G401 (cell line): ENCODE data around the gene ERVMER34-1. TPM values are rescaled to one million over a fixed set of nuclear protein-coding genes. Genes with fewer than 3 reads are reported as not detected.

Experiments used
- DNase-seq: peaks from one replicate; pipeline ENCODE4 v3.0.0-alpha.2; 2015; ENCODE audit warnings: low spot score
- in situ Hi-C: cut with HindIII; loops from 2 replicates; pipeline ENCODE4 v1.10.0; 2016; ENCODE audit warnings: low sequenced_read_pairs, mixed read lengths
- total RNA-seq: library from RNA; depleted of rRNA; stranded (reverse); fragments of >200 nt; shearing (Covaris generic); gene quantifications from 2 replicates; pipeline ENCODE4 v1.2.3, GENCODE V29; 2014

ERVMER34-1 gene
- total RNA-seq, 1 experiment from 2014 or later: not detected

DNA sequence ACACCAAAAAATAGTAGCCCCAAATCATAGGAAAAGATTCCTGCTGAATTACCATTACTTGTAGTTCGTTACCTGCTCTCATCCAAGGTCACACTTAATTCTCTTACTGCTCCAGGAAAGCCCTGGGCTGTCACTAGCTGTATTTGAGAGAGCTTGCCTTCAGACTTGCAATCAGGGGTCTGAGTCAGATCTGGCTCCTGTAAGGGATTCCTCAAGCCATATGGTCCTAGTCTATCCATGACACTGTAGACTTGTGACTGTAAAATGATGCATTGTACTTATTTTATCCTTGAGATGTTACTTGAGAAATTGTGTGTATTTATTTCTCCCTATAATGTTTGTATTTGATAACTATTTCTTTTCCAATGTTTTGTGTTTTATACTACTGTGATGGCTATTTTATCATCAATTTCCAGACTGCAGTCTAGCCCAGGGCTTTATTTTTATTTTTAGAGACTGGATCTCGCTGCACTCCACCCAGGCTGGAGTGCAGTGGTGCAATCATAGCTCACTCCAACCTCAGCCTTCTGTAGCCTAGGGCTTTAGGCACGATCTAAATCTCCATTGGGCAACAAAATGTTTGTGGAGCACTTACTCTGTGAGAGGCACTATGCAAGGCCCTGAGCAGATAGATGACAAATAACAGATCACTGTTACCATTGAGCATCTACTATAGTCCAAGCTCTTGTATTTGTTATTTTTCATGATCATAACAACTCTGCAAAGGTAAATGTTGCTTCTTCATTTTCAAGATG lies 24.2 kb downstream of the ERVMER34-1 start:
- in situ Hi-C loops: no loop called here

DNA sequence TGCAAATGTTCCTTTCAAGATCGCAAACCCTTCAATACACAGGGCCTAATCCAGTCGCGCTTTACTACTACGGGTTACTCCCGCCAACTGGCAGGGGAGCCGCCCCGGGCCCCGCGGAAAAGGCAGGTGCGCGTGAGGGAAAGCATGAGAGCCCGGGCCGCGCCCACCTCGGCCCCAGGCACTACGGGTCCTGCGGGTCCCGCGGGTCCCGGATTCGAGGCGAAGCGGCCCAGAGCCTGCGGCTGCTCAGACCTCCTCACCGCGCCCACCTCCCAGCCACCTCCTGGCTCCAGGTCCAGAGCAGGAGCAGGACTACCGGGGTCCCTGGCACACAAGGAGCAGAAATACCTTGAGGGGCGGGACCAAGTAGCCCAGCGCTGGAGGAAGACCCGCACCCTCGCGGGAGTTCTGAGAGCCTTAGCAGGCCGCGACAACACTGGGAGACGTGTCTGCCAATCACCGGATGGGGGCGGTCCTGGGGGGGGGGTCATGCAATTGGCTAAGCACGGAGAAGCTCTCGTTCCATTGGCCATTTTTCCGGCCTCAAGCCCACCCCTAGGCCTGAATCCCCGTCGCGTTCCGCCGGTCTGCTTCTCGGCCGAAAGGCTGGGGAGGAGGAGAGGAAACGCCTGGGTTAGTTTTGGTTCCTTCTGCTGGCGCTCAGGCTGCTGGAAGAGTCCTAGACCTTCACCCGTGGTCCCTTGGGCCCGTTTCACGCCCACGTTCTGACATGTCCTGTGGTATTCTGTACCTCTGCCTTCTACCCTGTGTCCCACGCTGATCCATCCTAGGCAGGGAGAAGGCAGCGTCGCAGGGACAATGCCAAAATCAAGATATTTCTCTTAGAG lies 29.0 kb downstream of the ERVMER34-1 start:
- peak; percentile 99 for DNase-seq
- in situ Hi-C loops: no loop called here

More for the DNA sequence above, 24.2 kb downstream of the ERVMER34-1 start:
- no peak for DNase-seq

DNA sequence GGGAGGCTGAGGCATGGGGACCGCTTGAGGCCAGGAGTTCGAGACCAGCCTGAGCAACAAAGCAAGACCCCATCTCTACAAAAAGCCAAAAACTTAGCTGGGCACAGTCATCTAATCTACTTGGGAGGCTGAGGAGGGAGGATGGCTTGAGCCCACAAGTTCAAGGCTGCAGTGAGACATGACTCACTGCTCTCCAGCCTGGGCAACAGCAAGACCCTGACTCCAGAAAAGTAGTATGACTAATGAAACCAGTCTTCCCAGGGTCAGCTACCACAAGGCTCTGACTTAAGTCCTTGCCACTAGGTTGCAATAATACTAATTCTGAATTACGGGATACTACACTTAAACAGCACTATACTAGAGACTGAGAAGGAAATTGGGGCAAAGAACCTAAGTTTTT lies 33.1 kb downstream of the ERVMER34-1 start:
- in situ Hi-C loops: no loop called here

DNA sequence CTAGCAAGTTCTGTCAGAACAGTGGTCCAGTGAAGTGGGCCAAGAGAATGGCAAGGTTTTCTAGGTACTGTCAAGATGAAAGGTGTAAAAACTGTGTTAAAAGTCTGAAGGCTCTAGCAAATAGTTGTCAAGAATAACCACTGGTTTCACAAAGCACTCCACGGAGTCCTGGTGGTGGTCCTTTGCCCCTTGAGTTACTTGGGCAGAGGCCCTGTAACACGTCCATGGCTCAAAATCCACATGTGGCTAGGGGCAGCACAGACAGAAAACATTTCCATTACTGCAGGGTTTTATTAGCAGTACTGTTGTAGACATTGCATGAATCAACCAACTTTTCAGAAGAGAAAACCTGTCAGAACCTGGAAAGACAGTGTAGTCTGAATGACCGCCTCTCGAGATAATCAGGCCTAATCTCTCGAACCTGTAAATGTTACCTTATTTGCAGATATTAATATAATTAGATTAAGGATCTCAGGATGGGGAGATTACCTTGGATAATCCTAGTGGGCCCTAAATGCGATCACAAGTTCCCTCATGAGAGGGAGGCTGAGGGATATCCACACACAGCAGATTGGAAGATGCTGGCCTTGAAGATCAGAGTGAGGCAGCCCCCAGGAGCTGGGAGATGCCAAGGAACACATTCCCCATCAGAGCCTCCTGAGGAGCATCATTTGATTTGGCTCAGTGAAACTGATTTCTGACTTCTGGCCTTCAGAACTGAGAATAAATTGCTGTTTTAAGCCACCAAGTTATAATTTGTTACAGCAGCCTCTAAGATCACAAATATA lies 34.7 kb downstream of the ERVMER34-1 start:
- in situ Hi-C loops: no loop called here
- DNase-seq: no peak

More for the DNA sequence above, 33.1 kb downstream of the ERVMER34-1 start:
- no peak for DNase-seq

DNA sequence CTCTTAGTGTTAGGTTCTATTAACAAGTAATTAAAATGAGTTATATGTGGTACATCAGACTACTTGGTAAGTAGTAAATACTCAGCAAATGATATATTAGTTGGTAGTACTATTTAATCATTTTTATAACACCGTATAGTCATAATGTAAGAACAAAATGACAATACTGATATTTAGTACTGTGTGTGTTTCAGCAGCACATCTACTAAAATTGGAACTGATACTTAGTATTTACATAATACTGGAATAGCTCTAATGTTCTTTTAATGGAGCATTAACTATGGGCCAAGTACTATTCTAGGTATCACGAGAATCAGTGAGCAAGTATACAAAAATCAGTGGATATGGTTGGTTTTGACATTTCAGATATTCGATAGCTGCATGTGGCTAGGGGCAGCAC lies 35.3 kb downstream of the ERVMER34-1 start:
- in situ Hi-C loops: no loop called here
- no peak for DNase-seq

DNA sequence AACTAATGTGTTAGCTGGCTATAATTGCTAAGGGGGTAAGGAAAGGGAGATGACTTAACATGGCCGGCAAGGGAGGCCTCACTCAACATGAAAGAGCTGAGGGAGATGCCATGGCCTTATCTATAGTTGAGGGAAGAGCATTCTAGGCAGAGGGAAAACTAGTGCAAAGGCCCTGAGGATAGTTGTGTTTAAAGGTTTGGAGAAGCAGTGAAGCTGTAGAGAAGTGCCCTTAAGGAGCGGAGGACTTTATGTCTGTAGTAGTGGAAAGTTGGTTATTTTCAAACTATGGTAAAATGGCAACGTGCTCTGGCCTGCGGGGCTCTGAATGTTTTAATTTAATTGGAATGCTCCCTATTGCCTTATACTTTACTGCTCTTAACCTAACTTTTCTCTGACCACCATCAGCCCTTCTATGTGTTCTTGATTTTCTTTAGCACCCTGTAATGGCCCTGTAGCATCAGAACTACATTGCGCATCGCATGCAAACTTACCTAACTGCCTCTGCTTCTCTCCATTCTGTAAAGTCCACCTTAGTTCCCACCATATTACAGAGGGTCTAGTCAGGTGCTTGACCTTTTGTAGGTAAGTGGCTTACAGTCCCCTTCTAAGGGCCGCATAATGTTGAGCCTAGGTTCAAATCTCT lies 35.8 kb downstream of the ERVMER34-1 start:
- in situ Hi-C loops: no loop called here
- no peak for DNase-seq

DNA sequence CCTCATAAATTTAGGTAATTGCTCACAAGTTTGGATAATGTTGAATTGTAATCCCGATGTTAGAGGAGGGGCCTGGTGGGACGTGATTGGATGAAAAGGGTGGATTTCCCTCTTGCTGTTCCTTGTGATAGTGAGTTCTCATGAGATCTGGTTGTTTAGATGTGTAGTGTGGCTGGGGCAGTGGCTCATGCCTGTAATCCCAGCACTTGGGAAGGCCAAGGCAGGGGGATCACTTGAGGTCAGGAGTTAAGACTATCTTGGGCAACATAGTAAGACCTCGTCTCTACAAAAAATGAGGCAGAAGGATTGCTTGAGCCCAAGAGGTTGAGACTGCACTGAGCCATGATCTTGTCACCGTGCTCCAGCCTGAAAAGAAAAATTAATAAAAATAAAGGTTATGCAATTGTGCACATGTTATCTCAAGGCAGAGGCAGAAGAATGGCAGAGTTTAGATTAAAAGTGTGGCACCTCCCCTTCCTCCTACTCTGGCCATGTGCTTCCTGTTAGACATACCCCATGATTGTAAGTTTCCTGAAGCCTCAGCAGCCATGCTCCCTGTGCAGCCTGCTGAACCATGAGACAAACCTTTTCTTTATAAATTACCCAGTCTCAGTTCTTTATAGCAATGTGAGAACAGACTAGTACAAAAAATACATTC lies 36.5 kb downstream of the ERVMER34-1 start:
- DNase-seq: no peak
- in situ Hi-C loops: no loop called here

DNA sequence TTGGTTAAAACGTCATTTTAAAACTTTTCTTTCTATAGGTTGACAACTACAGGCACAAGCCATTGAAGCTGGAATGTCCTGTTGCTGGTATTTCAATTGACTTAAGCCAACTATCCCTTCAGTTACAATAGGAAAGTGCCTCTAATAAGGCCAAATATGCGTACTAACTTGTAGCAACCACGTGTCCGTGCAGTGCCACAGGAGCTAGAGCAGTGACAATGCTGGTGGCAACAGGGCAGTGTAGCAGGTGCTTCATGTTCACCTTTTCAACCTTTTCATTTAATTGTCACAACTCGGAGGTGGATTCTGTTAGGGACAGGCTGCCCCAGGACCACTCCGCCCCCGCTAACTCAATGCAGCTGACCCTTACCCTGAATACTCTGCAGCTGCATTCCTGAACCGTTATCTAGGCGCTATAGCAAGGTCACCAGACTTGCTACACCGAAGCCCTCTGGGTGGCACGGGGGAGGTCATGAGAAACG lies 37.7 kb downstream of the ERVMER34-1 start:
- in situ Hi-C loops: no loop called here

DNA sequence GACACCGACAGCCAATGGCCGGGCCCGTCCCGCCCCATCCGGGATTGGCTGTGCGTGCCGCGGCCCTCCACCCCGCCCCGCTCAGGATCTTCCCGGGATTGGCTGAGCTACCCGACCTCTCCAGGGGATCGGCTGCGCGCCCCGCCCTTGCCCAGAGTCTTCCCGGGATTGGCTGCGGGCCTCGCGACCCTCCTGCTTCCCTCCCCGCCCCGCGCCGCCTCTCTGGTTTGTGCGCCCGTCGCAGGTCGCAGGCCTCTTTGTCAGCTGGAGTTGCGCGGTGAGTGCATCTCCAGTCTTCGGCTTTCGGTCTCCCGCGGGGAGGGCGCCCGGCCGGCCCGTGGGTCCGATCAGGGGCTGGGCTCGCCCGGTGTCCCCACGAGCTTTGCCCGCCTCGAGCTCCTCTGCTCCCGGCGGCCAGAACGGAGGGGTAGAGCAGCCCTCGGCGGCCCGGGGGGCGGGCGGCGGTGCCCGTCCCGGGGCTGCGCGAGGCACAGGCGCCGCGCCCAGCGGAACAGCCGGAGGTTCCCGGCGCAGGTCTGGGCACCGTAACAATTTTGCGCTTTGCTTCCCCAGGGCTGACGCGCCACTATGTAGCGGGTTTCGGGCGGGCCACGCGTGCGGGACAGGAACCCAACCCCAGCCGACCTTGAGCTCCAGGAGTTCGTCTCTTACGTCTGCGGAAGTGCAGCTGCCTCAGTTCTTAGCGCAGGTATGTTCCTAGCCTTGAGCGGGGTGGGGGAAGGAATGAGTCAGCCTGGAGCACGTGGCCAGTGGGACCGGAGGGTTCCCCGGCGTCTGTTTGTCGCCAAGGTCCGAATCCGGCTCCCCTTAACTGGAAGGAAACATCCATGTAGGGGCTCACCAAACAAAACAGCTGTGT lies 38.7 kb downstream of the ERVMER34-1 start:
- DNase-seq: peak; percentile 99
- in situ Hi-C loops: no loop called here

More for the DNA sequence above, 37.7 kb downstream of the ERVMER34-1 start:
- no peak for DNase-seq

DNA sequence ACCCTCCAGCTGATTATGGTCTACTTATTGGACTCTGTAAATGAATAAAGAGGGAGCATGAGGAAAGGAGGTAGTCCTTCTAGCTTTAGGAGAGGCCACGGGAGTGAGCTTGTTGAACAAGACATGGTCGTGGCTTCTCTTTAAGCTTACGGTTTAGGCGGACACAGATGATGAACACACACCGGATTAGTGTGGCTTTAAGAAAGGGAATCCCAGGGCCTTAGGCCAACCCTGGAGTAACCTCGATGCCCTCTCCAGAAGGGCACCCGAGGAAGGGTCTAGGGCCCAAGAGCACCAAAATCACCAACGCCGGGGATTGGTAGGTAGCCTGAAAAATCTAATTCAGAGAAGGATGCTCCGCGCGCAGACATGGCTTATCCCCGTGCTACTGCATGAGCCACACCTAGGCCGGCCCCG lies 39.4 kb downstream of the ERVMER34-1 start:
- in situ Hi-C loops: no loop called here
- DNase-seq: no peak

DNA sequence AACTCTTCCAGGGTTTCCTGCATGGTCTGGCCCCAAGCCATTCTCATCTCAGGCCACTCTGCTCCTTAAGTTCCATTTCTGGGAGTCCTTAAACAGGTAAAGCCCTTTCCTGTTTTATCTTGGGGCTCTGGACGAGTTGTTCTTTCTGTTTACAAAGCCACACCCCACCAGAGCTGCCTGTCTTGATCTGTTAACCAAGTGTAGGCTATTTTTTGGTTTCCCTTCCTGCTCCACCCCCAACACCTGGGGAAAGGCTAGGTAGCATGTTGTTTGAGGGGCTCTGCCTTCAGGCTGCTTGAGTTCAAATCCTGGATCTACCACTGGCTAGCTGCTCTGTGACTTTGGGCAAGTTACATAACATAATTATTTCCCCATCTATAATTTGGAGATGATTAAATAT lies 40.0 kb downstream of the ERVMER34-1 start:
- no peak for DNase-seq
- in situ Hi-C loops: no loop called here

DNA sequence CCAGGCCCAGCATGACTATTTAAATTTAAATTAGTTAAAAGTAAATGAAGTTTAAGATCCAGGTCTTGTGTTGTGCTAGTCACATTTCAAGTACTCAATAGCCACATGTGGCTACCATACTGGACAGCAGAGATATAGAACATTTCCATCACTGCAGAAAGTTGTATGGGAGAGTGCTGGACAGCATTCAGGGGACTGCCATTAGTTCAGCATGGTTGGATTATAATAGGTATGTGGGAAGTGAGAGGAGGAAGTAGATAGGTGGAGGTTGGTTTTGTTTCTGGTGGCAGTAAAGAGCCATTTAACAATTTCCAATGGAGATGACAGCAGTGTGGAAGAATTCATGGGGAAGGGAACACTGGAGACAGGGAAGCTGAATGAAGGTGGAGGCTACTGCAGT lies 42.1 kb downstream of the ERVMER34-1 start:
- no peak for DNase-seq
- in situ Hi-C loops: no loop called here

DNA sequence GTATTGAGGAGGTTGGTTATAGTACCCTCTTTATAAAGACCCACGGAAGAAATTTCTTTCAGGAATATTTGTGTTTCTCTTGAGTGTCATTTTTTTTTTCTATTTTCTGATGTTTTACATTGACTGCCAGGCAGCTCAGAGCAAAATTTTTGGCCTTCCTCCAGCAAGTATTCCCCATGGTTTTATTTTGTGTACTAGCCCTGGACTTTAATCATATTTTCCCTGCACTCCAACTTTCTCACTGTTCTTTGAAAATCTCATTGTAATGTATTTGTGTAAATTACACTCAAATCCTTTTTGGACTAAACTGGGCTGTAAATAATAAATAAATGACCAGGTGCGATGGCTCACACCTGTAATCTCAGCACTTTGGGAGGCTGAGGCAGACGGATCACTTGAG lies 46.6 kb downstream of the ERVMER34-1 start:
- DNase-seq: no peak
- in situ Hi-C loops: no loop called here

DNA sequence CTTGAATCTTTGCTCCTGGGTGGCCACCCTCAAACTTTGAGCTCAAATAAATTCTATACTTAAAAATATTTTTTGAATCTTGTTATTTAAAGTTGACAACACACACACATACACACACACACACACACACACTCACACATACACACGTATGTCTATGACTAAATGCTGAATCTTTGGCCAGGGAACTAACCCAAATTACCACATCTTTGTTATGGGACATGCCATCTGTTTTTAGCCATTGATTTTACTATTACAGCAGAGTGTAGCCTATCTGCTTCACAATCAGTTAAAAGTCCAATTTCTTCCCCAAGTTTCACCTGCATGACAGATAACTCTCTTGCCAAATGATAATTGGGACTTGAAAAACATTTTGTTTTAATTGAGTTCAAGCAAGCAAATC lies 47.1 kb downstream of the ERVMER34-1 start:
- DNase-seq: no peak
- in situ Hi-C loops: no loop called here

DNA sequence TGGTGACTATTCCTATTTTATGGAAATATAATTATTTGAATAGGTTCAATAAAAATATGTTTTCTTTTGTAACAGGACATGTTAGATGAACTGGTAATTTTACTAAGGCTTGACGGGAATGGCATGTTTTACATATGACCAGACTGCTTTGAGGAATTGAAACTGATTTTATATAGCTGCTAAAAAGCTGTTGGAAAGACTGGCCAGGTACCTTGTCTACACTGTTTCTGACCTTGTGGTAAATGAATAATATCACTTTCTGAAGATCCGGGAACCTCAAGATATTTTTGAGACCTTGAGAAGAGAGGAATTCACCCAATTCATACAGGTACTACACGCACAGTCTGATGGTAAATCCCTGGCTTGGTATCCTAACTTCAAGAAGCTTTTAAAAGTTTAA lies 50.0 kb downstream of the ERVMER34-1 start:
- in situ Hi-C loops: no loop called here
- no peak for DNase-seq

DNA sequence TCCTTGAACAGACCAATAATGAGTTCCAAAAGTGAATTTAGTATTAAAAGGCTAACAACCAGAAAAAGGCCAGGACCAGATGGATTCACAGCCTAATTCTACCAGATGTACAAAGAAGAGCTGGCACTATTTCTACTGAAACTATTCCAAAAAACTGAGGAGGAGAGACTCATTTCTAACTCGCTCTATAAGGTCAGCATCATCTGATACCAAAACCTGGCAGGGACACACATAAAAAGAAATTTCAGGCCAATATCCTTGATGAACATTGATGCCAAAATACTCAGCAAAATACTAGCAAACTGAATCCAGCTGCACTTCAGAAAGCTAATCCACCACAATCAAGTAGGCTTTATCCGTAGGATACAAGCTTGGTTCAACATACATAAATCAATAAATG lies 56.3 kb downstream of the ERVMER34-1 start:
- in situ Hi-C loops: no loop called here
- DNase-seq: no peak

DNA sequence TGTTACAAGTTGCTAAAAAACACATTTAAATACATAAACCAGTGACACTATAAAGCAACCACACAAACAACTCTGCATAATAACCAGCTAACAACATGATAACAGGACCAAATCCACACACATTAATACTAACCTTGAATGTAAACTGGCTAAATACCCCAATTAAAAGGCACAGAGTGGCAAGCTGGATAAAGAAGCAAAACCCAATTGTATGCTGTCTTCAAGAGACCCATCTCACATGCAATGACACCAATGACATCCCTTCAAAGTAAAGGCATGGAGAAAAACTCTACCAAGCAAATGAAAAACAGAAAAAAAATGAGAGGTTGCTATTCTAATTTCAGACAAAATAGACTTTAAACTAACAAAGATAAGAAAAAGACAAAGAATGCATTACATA lies 57.7 kb downstream of the ERVMER34-1 start:
- in situ Hi-C loops: no loop called here
- no peak for DNase-seq
